GM19324 (cell line): ENCODE measurements around the gene DEAF1.
"Not testable (repeated sequence)": the region's sequence is repeated elsewhere in the genome, so short reads cannot be mapped to it uniquely, and the experiment has no call there.

Experiments
- ATAC-seq: cut with Tn5 transposase; IDR thresholded peaks from one replicate; pipeline ENCODE4 v1.9.1; 2021; ENCODE audit warnings: mild to moderate bottlenecking, moderate library complexity; ENCODE audit not compliant: unreplicated experiment, low FRiP score

The DEAF1 gene

DNA sequence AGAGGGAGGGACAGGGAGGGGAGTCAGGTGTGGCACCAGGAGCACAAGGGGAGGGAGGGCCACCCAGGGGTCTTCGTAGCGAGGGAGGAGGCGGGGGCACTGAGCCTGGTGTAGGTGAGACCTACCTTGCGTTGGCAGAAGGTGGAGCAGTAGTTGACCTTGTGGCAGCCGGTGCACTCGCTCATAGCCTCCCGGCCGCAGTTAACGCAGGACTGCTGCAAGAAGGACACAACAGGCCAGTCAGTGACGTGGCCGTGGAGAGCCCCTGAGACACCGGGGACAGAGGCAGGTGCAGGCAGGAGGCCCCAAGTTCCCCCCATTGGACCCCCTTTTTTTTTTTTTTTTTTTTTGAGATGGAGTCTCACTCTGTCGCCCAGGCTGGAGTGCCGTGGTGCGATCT, 41.2 kb downstream of the DEAF1 start:
- no peak for ATAC-seq

DNA sequence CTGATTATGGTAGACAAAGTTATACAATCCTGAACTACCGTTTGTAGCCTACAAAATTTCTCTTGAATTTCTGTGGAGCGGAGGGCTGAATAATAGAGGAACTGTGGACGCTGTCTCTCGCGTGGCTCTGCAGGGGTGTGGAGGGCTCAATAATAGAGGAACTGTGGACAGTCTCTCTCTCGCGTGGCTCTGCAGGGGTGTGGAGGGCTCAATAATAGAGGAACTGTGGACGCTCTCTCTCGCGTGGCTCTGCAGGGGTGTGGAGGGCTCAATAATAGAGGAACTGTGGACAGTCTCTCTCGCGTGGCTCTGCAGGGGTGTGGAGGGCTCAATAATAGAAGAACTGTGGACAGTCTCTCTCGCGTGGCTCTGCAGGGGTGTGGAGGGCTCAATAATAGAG, 41.9 kb downstream of the DEAF1 start:
- not testable (repeated sequence) for ATAC-seq

DNA sequence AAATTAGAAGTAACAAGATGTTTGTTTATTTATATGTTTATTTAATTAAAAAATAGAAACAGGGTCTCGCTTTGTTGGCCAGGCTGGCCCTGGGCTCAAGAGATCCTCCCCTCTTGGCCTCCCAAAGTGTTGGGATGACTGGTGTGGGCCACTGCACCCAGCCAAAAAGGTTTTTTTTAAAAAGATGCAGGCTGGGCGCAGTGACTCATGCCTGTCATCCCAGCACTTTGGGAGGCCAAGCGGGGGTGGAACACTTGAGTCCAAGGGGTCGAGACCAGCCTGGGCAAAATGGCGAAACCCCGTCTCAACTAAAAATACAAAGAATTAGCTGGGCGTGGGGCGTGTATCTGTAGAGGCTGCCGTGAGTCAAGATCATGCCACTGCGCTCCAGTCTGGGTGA, 44.5 kb downstream of the DEAF1 start:
- no peak for ATAC-seq

DNA sequence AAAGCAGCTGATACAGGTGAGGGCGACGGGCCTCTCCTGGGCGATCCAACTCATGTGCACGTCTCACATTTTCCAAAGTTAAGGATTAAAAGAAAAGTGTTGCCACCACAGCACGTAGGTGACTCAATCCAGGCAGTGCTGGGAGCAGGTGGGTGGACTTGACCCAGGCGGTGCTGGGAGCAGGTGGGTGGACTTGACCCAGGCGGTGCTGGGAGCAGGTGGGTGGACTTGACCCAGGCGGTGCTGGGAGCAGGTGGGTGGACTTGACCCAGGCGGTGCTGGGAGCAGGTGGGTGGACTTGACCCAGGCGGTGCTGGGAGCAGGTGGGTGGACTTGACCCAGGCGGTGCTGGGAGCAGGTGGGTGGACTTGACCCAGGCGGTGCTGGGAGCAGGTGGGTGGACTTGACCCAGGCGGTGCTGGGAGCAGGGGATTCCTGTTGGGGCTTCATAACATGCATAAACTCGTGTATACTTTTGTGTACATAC, 47.3 kb downstream of the DEAF1 start:
- not testable (repeated sequence) for ATAC-seq

DNA sequence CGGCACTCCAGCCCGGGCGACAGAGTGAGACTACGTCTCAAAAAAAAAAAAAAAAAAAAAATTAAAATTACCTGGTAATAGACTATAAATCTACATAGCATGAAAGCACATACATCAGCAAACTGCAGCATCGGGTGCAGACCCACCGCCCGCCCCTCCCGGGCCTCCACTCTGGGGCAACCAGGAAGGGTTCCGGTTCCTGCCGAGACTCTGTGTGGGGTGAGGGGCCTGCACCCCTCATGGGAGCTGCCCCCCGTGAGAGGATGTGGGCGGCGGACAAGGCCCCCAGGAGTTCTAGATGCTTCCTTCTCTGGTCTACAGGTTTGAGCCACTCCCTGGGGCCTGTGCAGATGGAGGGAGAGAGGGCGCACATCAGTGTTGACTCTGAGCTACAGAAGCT, 48.8 kb downstream of the DEAF1 start:
- no peak for ATAC-seq

DNA sequence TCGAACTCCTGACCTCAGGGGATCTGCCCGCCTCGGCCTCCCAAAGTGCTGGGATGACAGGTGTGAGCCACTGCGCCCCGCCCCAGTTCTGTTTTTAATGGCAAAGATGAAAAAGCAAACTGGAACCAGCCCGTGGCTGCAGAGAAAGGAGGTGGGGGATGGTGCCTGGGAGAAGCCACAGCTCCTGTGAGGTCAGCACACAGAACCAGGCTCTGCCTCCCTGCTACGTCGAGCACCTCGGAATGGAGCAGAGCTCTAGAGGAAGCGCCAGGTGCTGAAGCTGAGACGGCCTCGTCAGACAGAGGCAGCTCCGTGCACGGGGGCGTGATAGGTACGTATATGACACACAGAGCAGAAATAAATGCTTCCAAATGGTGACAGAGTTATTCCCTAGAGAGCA, 49.5 kb downstream of the DEAF1 start:
- no peak for ATAC-seq

DNA sequence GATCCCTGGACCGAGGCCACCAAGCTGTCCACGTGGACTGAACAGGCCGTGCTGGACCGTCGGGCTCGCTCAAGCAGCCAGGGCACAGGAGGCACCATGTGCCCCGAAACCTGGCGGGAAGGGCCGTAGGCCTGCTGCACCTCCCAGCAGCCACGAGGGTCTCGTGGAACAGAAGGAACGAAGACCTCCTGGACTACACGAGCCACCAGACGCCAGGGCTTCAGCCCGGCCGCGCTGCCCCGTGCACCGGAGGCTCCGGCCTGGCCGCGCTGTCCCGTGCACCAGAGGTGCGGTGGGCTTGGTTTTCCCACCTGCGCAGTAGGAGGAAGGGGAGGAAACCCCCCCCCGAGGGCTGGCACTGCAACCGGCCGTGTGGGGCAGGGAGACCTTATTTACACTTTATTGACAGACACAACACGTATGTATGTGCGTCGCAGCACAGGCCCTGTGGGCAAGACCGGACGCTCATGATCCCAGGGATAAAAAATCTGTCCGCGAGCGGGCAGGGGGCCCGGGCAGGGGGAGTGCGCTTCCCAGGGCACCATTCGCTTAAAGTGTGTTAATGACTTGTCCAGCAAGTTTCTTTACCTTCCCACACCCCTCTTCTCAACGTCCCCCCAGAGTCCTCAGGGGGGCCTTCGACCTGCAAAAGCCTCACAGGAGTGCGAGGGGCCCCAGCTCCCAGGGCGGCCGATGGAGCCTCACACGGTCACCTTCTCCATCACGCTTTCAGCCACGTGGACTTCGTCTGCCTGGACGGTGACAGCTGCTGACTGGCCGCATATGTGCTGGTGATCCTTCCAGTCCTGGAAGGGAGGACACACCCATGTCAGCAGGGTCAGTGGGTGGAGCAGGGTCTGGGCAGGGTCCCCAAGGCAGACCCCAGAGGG, 50.9 kb downstream of the DEAF1 start:
- no peak for ATAC-seq

DNA sequence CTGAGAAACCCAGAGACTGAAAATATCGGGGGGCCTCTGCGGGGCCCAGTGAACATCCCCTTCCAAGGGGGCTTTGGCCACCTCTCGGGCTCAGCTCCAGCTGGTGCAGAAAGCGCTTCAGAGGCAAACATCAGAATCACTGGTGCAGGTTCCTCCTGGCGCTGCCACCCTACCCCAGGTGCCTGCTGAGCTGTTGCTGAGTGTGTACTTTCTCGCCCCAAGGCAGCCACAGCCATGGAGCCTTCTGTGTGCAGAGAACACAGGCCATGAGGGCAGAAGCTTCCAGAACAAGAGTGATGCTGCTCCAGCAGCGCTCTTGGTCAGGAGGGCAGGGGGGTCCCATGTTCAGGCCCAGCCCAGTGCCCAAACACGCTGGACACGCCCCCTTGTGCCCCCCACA, 51.7 kb downstream of the DEAF1 start:
- ATAC-seq = no peak

DNA sequence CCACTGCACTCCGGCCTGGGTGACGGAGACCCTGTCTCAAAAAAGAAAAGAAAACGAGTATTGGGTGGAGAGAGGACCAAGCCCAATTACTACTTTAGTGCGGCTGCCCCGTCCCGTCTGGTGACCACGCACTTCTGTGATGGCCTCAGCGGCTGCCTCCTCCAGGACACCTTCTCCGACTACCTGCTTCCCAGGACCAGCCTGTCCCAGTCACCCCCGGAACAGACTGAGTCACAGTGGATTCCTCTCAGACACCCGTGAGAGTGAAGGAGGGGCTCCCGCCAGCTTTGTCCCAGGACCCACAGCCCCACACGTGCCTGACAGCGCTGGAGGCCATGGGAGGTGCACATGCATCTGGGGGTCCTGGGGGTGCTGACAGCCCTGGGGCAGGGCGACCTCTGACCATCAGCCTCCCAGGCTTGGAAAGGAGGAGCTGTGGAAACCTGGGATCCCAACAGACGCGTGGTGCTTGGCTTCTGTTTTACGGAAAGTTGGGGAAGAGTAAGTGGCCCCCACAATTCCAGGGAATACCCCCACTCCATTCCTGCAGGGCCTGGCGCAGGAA, 53.1 kb downstream of the DEAF1 start:
- ATAC-seq = no peak

DNA sequence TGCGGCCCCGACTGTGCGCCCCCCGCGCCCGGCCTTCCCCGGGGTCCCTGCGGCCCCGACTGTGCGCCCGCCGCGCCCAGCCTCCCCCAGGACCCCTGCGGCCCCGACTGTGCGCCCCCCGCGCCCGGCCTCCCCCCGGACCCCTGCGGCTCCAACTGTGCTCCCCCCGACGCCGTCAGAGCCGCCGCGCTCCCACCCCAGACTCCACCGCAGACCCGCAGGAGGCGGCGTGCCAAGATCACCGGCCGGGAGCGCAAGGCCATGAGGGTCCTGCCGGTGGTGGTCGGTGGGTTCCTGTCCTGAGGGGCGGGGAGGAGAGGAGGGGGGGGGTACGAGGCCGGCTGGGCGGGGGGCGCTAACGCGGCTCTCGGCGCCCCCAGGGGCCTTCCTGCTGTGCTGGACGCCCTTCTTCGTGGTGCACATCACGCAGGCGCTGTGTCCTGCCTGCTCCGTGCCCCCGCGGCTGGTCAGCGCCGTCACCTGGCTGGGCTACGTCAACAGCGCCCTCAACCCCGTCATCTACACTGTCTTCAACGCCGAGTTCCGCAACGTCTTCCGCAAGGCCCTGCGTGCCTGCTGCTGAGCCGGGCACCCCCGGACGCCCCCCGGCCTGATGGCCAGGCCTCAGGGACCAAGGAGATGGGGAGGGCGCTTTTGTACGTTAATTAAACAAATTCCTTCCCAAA, 54.9 kb downstream of the DEAF1 start:
- ATAC-seq = no peak

DNA sequence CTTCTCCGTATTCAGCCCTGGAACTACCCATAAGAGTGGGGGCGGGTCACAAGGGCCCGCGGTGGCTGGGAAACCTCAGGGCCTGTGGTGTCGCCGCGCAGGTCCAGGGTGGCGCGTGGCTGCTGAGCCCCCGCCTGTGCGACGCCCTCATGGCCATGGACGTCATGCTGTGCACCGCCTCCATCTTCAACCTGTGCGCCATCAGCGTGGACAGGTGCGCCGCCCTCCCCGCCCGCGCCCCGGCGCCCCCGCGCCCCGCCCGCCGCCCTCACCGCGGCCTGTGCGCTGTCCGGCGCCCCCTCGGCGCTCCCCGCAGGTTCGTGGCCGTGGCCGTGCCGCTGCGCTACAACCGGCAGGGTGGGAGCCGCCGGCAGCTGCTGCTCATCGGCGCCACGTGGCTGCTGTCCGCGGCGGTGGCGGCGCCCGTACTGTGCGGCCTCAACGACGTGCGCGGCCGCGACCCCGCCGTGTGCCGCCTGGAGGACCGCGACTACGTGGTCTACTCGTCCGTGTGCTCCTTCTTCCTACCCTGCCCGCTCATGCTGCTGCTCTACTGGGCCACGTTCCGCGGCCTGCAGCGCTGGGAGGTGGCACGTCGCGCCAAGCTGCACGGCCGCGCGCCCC, 55.6 kb downstream of the DEAF1 start:
- ATAC-seq = no peak

DNA sequence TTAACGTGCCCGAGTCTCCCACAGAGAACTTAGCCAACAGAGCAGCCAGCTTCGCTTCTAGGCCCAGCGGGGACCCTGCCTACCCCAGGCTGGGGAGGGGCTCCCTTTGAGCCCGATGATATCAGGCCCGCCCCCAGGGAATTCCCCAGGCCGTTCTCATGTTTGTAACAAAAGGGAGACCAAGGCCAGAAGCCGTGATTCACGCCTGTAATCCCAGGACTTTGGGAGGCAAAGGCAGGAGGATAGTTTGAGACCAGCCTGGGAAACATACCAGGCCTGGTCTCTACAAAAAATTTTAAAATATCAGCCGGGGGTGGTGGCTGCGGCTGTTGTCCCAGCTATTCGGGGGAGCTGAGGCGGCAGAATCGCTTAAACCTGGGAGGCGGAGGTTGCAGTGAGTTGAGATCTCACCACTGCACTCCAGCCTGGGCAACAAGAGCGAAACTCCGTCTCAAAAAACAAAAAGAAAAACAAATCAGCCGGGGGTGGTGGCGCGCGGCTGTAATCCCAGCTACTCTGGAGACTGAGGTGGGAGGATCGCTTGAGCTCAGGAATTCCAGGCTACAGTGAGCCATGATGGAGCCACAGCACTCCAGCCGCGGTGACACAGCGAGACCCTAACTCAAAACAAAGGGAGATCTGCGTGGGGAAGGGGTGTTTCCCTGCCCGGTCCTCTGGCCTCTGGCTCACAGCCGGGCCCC, 56.2 kb downstream of the DEAF1 start:
- no peak for ATAC-seq

DNA sequence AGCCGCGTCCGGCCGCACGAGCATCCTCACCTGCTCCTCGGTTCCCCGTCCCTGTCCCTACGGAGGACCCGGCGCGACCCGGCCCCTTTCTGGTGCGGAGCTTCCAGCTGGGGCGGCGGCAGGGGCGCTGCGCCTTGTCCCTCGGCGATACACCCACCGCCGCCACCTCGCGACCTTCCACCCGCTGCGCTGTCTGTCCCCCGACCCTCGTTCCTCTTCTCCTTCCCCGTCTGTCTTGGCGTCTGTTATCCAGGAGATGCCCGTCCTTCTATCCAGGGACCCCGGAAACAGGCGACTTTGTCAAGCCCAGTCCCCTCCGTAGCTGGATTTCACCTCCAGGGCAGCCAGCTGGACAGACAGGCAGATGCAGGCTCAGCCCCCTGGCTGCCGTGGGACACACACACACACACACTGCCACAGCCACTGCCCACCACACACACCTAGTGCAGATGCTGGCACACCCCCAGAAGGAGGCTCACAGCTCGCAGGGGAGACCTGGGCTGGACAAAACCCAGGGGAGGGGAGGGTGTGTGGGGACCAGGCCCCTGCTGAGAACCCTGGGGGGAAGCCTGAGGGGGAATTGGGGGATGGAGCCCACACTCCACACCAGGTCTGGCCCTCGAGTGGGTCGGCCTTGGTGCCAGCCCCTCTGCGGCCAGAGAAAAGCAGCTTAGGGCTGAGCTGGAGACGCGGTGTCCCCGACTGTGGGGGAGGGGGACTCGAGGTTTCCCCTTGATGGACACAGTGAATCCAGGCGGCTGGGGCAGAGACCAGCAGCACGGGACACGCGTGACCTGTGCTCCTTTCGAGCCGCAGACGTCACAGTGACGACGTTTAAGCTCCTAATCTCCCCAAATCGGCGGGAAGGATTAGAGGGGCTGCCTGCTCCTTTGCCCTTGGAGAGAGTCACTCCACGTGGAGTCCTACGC, 57.2 kb downstream of the DEAF1 start:
- no peak for ATAC-seq

DNA sequence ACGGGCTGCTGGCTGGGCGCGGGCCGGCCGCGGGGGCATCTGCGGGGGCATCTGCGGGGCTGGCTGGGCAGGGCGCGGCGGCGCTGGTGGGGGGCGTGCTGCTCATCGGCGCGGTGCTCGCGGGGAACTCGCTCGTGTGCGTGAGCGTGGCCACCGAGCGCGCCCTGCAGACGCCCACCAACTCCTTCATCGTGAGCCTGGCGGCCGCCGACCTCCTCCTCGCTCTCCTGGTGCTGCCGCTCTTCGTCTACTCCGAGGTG, 57.8 kb downstream of the DEAF1 start:
- ATAC-seq = no peak

DNA sequence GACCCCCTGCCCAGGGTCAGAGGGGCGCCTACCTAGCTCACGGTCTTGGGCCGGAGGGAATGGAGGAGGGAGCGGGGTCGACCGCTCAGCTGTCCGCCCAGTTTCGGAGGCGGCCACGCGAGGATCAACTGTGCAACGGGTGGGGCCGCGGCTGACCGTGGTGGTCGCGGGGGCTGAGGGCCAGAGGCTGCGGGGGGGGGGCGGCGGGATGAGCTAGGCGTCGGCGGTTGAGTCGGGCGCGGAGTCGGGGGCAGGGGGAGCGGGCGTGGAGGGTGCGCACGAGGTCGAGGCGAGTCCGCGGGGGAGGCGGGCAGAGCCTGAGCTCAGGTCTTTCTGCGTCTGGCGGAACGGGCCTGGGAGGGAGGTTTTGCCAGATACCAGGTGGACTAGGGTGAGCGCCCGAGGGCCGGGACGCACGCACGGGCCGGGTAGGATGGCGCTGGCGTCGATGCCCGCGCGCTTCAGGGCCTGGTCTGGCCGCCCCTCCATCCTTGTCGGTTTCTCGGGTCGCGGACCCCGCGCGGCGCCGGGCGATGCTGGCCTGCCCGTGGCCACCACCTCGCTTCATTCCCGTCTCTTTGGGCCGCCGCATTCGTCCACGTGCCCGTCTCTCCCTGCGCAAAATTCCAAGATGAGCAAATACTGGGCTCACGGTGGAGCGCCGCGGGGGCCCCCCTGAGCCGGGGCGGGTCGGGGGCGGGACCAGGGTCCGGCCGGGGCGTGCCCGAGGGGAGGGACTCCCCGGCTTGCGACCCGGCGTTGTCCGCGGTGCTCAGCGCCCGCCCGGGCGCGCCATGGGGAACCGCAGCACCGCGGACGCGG, 58.3 kb downstream of the DEAF1 start, which contains the start of gene DRD4:
Gene DRD4, plus strand, starts transcription at position 759 of the 822 bp plus-strand sequence. Its CDS starts 36 bp downstream, at position 795.
- no peak for ATAC-seq

DNA sequence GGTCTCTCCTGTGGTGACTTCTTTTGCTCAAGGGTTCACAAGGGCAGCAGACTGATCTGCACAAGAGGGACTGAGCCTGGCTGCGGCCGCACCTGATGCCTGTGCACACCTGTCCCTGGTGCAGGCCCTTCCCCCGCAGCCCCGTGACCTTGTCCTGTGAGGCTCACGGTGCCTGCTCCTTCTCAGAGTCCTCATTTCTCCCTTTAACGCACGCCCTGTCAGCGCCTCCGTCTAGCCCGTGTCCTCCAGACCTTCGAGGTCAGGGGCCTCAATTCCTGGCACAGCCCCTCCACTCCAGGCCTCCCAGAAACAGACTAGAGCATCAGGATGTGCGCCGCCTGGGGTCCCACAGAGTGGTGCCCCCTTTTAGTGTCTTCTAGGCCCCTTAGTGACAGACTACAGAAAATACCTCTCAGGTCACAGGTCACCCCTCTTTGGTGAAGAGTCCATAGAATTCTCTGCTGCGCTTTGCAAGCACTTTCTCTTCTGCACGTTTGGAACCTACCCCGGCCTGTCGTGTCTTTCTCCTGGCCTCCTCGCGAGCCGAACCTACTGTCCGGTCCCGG, 59.0 kb downstream of the DEAF1 start:
- no peak for ATAC-seq

DNA sequence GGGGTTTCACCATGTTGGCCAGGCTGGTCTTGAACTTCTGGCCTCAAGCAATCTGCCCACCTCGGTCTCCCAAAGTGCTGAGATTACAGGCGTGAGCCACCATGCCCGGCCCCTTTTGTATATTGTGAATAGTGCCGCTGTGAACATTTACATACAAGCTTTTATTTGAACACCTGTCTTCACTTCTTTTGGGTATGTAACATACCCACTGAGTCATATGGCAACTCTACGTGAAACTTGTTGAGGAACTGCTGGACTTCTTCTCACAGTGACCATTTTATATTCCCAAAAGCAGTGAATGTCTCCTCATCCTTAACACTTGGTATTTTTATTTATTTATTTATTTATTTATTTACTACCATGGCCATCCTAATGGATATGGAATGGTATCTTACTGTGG, 64.2 kb downstream of the DEAF1 start:
- ATAC-seq = no peak

DNA sequence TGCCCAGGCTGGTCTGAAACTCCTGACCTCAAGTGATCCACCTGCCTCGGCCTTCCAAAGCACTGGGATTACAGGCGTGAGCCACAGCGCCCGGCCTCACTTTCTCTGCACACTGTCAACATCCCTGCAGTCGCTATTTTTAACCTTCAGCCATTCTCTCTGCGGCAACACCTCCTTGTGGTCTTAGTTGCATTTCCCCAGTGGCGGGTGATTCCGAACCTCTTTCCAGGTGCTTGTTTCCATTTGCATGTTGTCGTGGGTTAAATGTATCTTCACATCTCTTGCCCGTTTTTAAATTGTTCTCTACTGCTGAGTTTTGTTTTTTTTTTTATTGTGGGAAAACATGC, 65.8 kb downstream of the DEAF1 start:
- no peak for ATAC-seq
